GM12872 (cell line): ENCODE measurements around the gene ZSCAN12.
A peak's percentile ranks its signal among the peaks of the same experiment; 100 is the strongest.

ENCODE experiments used
- CTCF ChIP-seq: IDR thresholded peaks from 3 replicates; pipeline ENCODE4 v1.5.1; 2011; ENCODE audit warnings: low read depth, mild to moderate bottlenecking, low read length, moderate library complexity; ENCODE audit not compliant: insufficient read depth

Gene ZSCAN12

GRCh38 chr6:28355743-28356665, 43.5 kb downstream of the ZSCAN12 start:
- TF ChIP-seq CTCF = peak; percentile 80

- no peak for TF ChIP-seq CTCF
Measured at GRCh38 chr6:28354688-28355554, 44.6 kb downstream of the ZSCAN12 start.

- no peak for TF ChIP-seq CTCF
Measured at GRCh38 chr6:28353981-28354676, 45.4 kb downstream of the ZSCAN12 start.

DNA sequence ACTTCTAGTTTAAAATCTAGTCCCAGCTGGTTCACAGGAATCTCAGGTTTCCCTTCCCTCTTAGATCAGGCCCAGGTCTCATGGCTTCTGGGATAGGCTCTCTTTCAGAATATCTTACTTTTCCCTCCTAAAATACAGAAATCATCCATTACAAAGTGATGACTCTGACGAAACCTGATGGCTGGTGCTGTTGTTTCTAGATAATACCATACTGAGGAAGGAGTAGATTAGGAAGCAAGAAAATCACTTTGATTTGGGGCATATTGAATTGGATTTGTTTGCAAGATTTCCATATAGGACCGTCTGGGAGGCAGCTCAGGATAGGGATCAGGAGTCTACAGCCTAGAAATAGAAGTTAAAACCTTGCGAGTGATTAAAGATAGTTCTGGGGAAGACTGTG, 46.2 kb downstream of the ZSCAN12 start:
- no peak for TF ChIP-seq CTCF

- TF ChIP-seq CTCF = no peak
Measured at GRCh38 chr6:28351493-28351925, 48.0 kb downstream of the ZSCAN12 start.

DNA sequence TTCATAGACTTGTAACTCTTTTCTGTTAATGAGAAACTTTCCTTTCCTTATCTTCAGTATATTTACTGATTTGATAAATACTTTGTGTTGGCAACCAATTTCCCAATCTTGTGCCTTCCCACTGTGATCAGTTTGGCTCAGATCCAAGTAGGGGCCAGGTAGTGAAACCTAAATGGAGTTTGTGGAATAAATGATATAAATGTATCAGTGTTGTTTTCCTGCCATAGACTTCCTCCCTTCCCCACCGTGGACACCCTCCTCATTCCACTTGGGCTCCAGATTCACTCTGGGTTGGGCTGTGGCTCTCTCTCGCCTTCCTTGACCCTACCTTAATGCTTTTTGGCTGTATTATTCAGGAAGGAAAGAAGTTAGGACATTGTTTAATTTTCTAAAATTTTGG, 48.5 kb downstream of the ZSCAN12 start:
- TF ChIP-seq CTCF = no peak
